OCI-M1 (cell line): Measurements from ENCODE around the gene ATP13A1.
"Not testable (repeated sequence)": the region's sequence is repeated elsewhere in the genome, so short reads cannot be mapped to it uniquely, and the experiment has no call there.

Source experiments
- DNase-seq: peaks from one replicate; lab custom pipeline; 2025; lab: John Stamatoyannopoulos, UW

ATP13A1 gene

GRCh38 chr19:19619181-19619848 lies 44.2 kb downstream of the ATP13A1 start:
- no peak for DNase-seq

DNA sequence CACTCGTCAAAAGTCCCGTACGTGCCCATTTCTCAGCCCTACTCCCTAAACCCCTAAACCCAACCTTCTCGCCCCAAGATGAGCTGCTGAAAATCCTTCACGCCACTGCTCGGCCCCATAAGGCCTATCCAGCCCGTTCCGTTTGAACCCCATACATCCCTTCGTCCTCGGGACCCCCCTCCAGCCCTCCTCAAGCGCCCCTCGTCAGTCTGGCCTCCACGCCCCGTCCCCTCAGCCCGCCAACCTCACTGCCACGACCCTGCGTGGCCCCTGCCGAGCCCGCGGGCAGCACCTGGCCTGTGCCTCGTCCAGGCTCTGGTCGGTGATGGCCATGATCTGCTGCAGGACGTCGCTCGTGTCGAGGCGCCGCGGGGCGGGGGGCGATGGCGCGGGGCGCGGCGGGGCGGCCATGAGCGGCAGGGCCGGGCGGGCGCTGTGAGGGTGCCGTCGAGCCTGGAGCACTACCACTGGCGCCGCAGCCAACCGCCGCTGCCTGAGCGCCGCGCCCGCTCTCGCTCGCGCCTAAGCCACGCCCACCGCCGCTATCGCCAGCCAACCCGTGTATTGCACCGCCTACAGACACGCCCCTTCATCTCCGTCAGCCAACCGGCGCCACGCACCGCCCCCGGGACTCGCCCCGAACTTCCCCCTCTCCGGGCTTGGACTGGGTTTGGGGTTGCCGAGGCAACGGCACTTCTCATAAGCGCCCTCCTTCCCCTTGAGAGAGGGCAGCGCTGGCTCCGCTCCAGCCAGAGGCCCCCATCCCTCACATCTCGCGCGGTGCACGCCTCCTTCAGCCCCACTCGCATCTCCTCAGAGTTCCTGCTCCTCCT lies 45.0 kb downstream of the ATP13A1 start, which contains the start of gene PBX4:
PBX4 (minus strand) TSS at position 469 of the 833 bp plus-strand sequence; CDS start at position 411, 58 bp downstream.
- peak; percentile 100 for DNase-seq

- no peak for DNase-seq
Observed at GRCh38 chr19:19615086-19615485, 48.4 kb downstream of the ATP13A1 start.

DNA sequence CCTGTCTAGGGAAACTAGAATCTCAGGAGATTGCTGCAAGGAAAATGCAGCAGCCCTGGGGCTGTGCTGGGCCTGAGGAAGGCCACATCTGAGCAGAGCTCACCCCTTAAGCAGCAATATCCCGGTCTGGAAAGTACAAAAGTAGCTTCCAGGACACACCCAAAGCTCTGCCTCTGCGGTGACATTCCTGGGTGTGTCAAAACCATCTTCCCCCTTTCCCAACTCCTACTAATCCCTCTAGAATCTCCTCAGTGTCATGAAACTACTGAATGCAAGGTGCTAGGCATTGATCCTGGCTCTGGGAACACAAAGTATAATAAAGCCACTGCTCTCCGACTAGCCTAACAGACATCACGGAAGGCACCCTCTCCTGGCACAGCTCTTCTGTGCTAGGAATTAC lies 50.0 kb downstream of the ATP13A1 start:
- no peak for DNase-seq

DNA sequence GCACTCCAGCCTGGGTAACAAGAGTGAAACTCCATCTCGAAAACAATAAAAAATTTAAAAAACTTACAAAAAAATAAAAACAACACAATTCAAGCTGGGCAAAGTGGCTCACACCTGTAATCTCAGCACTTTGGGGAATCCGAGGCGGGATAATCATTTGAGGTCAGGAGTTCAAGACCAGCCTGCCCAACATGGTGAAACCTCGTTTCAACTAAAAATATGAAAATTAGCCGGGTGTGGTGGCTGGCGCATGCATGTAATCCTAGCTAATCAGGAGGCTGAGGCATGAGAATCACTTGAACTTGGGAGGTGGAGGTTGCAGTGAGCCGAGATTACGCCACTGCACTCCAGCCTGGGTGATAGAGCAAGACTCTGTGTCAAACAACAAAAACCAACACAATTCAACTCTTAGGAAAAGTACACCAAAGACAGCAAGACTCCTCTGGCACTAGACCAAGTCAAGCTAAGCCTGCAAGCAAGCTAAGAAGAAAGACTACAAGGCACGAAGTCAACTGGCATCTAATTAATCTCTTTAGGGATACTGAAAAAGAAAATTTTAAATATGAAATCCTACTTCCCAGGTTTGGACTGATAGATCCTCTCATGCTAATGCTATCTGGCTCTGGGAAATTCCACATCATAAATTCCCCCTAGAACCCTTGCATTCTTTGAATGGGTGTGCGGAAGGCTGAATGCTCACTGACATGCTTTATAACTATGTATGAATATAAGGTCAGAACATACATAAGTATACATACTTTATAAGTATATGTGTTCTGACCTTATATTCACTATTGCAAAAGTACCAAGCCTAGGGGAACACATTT lies 52.9 kb downstream of the ATP13A1 start:
- DNase-seq: no peak

DNA sequence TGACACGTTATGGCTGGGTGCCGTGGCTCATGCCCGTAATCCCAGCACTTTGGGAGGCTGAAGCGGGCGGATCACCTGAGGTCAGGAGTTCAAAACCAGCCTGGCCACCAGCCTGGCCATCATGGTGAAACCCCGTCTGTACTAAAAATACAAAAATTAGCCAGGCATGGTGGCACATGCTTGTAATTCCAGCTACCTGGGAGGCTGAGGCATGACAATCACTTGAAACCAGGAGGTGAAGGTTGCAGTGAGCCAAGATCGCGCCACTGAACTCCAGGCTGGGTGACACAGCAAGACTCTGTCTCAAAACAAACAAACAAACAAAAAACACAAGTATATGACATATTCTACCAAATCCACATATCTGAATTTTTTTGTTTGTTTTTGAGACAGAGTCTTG lies 56.8 kb downstream of the ATP13A1 start:
- not testable (repeated sequence) for DNase-seq

GRCh38 chr19:19606021-19606420 lies 57.5 kb downstream of the ATP13A1 start:
- DNase-seq: no peak

DNA sequence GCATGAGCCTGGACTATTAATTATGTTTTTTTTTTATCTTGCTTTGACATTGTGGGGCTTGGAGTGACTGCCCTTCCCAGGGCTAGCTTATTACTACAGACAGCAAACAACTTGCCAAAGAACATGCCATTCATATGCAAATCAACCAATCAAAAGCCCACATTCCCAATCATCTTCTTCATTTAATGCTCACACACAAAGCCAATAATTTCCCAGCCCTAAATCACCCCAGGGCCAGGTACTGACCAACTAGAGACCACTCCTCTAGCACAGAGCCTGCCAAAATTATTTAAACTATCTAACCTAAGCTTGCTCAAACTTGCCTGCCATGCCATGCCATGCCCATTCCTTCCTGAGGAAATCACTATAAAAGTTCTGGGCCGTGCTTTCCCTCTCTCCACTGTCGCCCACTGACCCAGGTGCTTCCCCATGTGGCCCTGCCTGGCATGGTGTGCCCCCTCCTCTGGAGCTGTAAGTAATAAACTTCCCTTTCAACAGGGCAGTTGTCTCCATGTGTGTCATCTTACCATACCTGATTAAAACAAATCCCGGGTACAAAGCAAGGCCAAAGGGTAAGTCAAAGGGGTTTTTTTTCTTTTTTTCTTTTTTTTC lies 60.7 kb downstream of the ATP13A1 start:
- DNase-seq: no peak

DNA sequence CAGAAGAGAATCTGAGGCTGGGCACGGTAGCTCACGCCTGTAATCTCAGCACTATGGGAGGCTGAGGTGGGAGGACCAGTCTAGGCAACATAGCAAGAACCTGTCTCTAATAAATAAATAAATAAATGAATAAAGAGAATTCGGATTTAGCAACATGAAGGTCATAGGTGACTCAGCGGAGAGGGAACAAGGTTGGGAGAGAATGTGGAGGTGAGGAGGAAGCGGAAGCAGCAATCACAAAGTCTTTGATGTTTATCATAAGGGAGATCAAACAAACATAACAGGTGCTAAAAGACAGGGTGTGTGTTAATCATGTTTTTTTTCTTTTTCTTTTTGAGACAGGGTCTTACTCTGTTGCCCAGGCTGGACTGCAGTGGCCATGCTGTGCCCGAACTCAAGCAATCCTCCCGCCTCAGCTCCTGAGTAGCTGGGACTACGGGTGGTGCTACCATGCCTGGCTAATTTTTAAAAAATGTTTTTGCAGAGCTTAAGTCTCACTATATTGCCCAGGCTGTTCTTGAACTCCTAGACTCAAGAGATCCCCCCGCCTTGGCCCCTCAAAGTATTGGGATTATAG lies 61.3 kb downstream of the ATP13A1 start:
- DNase-seq: no peak

DNA sequence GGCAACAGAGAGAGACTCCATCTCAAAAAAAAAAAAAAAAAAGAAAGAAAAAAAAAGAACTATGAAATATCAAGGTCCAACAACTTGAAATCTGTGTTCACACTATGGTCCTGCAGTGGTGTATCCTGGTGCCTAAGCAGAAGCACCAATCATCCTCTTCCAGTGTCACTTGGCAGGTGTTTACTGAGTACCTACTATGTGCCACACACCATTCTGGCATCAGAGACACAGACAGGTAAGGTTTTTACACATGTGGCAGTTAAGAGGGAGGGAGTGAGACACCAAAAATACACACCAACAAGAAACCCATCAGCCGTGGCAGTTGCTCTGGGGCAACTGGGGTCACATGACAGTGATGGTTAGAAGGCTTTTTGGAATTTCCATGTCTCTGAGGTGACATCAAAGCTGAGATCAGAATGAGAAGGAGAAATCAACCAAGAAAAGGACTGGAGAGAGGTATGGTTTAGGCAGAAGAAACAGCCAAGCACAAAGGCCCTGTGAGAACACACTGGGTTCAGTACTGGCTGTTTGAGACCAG lies 62.6 kb downstream of the ATP13A1 start:
- no peak for DNase-seq

DNA sequence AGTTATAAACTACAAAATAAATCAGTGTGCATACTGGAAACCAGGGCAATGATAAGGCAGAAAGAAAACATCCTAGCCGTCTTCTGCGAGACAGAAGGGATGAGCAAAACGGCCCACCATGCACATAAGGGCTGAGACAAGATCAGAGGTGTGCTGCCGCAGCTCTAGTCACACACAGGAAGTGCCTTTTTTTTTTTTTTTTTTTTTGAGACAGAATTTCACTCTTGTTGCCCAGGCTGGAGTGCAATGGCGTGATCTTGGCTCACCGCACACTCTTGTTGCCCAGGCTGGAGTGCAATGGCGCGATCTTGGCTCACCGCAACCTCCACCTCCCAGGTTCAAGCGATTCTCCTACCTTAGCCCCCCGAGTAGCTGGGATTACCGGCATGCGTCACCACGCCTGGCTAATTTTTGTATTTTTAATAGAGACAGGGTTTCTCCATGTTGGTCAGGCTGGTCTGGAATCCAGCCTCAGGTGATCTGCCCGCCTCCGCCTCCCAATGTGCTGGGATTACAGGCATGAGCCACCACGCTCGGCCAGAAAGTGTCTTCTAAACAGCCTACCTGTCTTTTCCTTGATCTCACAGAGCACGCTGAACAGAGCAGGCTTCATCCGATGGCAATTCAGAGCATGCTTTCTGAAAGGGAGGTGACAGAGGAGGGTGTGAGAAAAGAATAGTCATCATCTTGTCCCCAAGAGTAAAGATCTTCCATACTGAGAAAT lies 64.6 kb downstream of the ATP13A1 start:
- DNase-seq: not testable (repeated sequence)

- DNase-seq: peak; percentile 82
Observed at GRCh38 chr19:19597809-19598306, 65.6 kb downstream of the ATP13A1 start.
